Subcutaneous adipose tissue (tissue), 4 donors: Measurements from ENCODE around the gene XYLT1. TPM values are rescaled to one million over a fixed set of nuclear protein-coding genes. Genes with fewer than 3 reads are reported as not detected.

Experiments used
- CTCF ChIP-seq: fragments of 450-650 bp; IDR thresholded peaks from one replicate; pipeline ENCODE4 v1.5.1; 2016; ENCODE audit warnings: low read depth, mild to moderate bottlenecking, control low read depth, antibody characterized with exemption, moderate library complexity
- total RNA-seq, 4 donors: library from RNA; depleted of rRNA; stranded (reverse); fragments of >200 nt; gene quantifications; one replicate each; pipeline ENCODE4 v1.1.0, GENCODE V29; 2016

Gene XYLT1
- total RNA-seq, 4 donors from 2014 or later: 21.7 to 27.5 (median 26.1) TPM

DNA sequence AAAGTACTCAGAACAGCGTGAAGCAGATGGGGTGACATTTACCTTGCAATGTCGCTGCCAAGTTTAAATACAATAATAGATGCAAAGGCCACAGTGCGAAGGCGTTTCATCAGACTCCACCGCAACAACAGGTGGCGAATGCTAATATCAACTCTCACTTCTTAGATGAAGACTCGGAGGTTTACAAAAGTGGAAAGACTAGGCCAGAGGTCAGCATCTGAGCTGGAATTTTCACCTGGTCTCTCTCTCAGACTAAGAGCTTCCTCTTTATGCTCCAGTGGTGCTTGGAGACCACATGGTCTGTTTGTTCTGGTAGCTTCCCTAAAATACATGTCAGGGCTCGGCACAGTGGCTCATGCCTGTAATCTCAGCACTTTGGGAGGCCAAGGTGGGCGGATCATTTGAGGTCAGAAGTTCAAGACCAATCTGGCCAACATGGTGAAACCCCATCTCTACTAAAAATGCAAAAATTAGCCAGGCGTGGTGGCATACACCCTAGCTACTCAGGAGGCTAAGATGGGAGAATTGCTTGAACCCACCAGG is 169.1 kb downstream of the XYLT1 start:
- no peak for TF ChIP-seq CTCF

DNA sequence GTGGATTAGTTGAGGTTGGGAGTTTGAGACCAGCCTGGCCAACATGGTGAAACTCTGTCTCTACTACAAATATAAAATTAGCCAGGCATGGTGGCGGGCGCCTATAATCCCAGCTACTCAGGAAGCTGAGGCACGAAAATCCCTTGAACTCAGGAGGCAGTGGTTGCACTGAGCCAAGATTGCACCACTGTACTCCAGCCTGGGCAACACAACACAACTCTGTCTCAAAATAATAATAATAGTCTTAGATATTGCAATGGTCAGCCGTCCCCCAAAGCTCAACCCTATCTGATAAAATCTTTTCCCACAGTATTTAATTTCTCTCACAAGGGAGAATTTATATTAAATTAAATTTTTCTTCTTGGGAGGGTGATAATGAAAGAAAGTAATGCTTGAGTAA is 169.6 kb downstream of the XYLT1 start:
- no peak for TF ChIP-seq CTCF

- no peak for TF ChIP-seq CTCF
These were observed 171.0 kb downstream of the XYLT1 start for GRCh38 chr16:17299790-17300189.

GRCh38 chr16:17298238-17298637 is 172.5 kb downstream of the XYLT1 start:
- no peak for TF ChIP-seq CTCF

DNA sequence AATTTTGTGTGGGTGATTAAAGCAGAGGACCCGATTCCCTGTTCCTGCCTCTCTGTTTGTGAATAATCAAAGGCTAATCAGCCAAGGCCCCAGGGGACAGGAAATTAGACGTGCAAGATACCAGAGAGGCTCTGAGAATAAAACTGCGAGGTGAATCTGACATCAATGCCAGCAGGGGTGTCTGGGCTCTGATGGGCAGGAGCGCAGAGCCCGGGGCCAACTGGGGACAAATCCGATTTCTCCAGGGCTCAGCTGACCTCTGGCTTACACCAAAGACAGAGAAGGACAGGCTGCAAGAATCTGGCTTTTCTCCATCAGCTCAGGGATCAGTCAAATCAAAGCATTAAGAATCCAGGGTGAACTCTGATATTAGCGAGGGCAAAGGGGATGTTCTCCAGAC is 174.3 kb downstream of the XYLT1 start:
- no peak for TF ChIP-seq CTCF

DNA sequence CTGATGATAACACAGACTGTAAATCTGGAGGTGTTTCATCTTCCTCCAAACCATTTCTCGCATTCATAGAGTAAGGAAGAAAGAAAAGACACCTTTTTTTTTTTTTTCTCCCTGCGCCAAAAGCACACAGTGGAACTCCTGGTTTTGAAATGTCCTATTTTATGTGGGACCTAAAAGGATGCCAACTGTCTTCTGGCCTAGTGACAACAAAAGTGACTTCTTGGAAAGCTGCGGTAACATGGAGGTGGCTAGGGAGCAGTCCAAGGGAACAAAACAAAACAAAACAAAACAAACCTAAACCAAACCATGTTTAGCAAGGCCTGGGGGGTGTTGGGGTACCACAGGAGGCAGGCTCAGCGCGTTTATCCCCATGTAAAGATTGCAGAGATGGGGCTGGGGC is 174.8 kb downstream of the XYLT1 start:
- no peak for TF ChIP-seq CTCF

- TF ChIP-seq CTCF: no peak
These were observed 175.9 kb downstream of the XYLT1 start for GRCh38 chr16:17294856-17295255.
